Measurements from ENCODE around the gene ETDB. TPM values are rescaled to one million over a fixed set of nuclear protein-coding genes. Genes with fewer than 3 reads are reported as not detected.
"Not testable (repeated sequence)": the region's sequence is repeated elsewhere in the genome, so short reads cannot be mapped to it uniquely, and the experiment has no call there.

ETDB gene
- not detected in 2 replicates for total RNA-seq (2012; rRNA removed)
- not detected in 2 replicates for polyA plus RNA-seq (2012; rRNA removed)
- polyA plus RNA-seq (2012; cell fraction: cytosol; rRNA removed): not detected in 2 replicates
- polyA plus RNA-seq (2012; cell fraction: nucleus; rRNA removed; ENCODE audit: low replicate concordance): not detected in 2 replicates
- not detected for Bru-seq, nascent RNA
- not detected for BruChase-seq, experiment 1, labeled RNA remaining after a 6-hour chase
- not detected for BruChase-seq, experiment 2, labeled RNA remaining after a 2-hour chase
- long read RNA-seq: 0 reads

DNA sequence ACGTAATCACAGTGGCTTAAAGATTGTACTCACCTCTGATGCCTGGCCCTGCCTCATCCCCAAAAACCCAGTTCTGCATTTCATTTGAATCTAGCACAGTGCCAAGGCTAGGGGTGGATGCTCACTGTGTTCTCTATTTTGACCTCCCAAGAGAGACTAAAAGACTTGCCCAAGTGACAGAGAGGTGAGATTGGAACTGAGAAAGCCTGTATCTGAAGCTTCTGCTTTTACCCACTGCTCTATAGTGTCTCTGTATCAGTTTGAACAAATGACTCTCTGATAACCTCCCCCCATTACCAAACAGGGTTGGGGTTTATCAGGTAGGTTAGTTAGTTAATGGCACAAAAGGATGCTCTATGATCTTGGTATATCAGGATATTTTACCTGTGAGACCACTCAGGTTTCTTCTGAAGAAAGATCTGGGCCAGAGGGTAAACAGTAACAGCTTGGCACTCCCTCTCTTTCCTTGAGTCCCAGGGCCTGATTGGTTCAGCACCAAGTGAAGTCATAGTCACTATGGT, at the start of gene ETDB:
ETDB (minus strand) TSS at position 471 of the 521 bp plus-strand sequence. CDS start 1,265 bp downstream, outside the sequence.
- POLR2A ChIA-PET (ENCODE audit: unreplicated experiment); H3K9me1 ChIP-seq (ENCODE audit: insufficient read depth, low read length); H2AFZ ChIP-seq (replicated peaks; ENCODE audit: low read length, poor library complexity); H2BK120ac ChIP-seq (ENCODE audit: low read depth, low read length); dilution Hi-C loops (cut with HindIII; ENCODE audit: low sequenced_read_pairs, unreplicated experiment); H3K56ac ChIP-seq (ENCODE audit: extremely low read depth, insufficient read depth, low read length); H2BK15ac ChIP-seq (ENCODE audit: low read depth, low read length); ATAC-seq (ENCODE audit: low read depth); H4K8ac ChIP-seq (ENCODE audit: low read depth in 2 of 2, low read length in 2 of 2); H2AK9ac ChIP-seq (replicated peaks; ENCODE audit: low read depth, low read length, poor library complexity); H2BK5ac ChIP-seq (ENCODE audit: low read depth, low read length, poor library complexity, severe bottlenecking); H3K79me1 ChIP-seq (ENCODE audit: low read depth in 1 of 2, low read length in 2 of 2); H2BK20ac ChIP-seq (ENCODE audit: low read depth, low read length); H3K27ac ChIP-seq (ENCODE audit: insufficient read depth, low read length); CTCF ChIA-PET; H4K91ac ChIP-seq (ENCODE audit: insufficient read depth, low read depth, low read length); in situ Hi-C loops (cut with MboI; ENCODE audit: low sequenced_read_pairs); H3K36me3 ChIP-seq (ENCODE audit: control insufficient read depth, insufficient read depth, low read length); H3K9me3 ChIP-seq (ENCODE audit: control insufficient read depth, insufficient read depth, low read length); H2AK5ac ChIP-seq (ENCODE audit: low read depth, low read length); intact Hi-C loops (cut with micrococcal nuclease); BruUV-seq (replicated peaks); H4K20me1 ChIP-seq (ENCODE audit: insufficient read depth, low read length); H3K4me1 ChIP-seq (ENCODE audit: control insufficient read depth, insufficient read depth, low read length); DNase-seq; H3K23ac ChIP-seq (ENCODE audit: low read depth, low read length); H3K4ac ChIP-seq (ENCODE audit: low read depth, low read length); H3K27me3 ChIP-seq (ENCODE audit: control insufficient read depth, insufficient read depth, low read length); H3K4me2 ChIP-seq (ENCODE audit: low read depth, low read length); H3K4me3 ChIP-seq (ENCODE audit: insufficient read depth, low read depth, low read length); H3K14ac ChIP-seq (replicated peaks; ENCODE audit: low read depth, low read length); H3K9ac ChIP-seq (ENCODE audit: low read depth, low read length); H3K18ac ChIP-seq (ENCODE audit: low read depth, low read length); H4K5ac ChIP-seq (ENCODE audit: low read depth, low read length): not testable (repeated sequence)
- WGBS, 2 experiments (ENCODE audit: extremely low coverage in 2 of 2, insufficient read length in 1 of 2): no CpG with 5 or more reads among the region's 1 CpG

GRCh38 chrX:135169534-135169933, 49.2 kb upstream of the ETDB start:
- H2AK9ac ChIP-seq (replicated peaks; ENCODE audit: low read depth, low read length, poor library complexity); POLR2A ChIA-PET (ENCODE audit: unreplicated experiment); H3K27ac ChIP-seq (ENCODE audit: insufficient read depth, low read length); H3K14ac ChIP-seq (replicated peaks; ENCODE audit: low read depth, low read length); H2BK120ac ChIP-seq (ENCODE audit: low read depth, low read length); CTCF ChIA-PET; DNase-seq; H2AK5ac ChIP-seq (ENCODE audit: low read depth, low read length); H3K36me3 ChIP-seq (ENCODE audit: control insufficient read depth, insufficient read depth, low read length); H2BK20ac ChIP-seq (ENCODE audit: low read depth, low read length); H2BK5ac ChIP-seq (ENCODE audit: low read depth, low read length, poor library complexity, severe bottlenecking); H4K91ac ChIP-seq (ENCODE audit: insufficient read depth, low read depth, low read length); ATAC-seq (ENCODE audit: low read depth); H3K4me2 ChIP-seq (ENCODE audit: low read depth, low read length); H3K23ac ChIP-seq (ENCODE audit: low read depth, low read length); H2AFZ ChIP-seq (replicated peaks; ENCODE audit: low read length, poor library complexity); H3K9me3 ChIP-seq (ENCODE audit: control insufficient read depth, insufficient read depth, low read length); H4K20me1 ChIP-seq (ENCODE audit: insufficient read depth, low read length); H3K4me3 ChIP-seq (ENCODE audit: insufficient read depth, low read depth, low read length); H3K9ac ChIP-seq (ENCODE audit: low read depth, low read length); BruUV-seq (replicated peaks); H3K56ac ChIP-seq (ENCODE audit: extremely low read depth, insufficient read depth, low read length); H3K18ac ChIP-seq (ENCODE audit: low read depth, low read length); H3K79me1 ChIP-seq (ENCODE audit: low read depth in 1 of 2, low read length in 2 of 2); H4K5ac ChIP-seq (ENCODE audit: low read depth, low read length); H4K8ac ChIP-seq (ENCODE audit: low read depth in 2 of 2, low read length in 2 of 2); H3K4me1 ChIP-seq (ENCODE audit: control insufficient read depth, insufficient read depth, low read length); intact Hi-C loops (cut with micrococcal nuclease); in situ Hi-C loops (cut with MboI; ENCODE audit: low sequenced_read_pairs); H3K4ac ChIP-seq (ENCODE audit: low read depth, low read length); H3K27me3 ChIP-seq (ENCODE audit: control insufficient read depth, insufficient read depth, low read length); dilution Hi-C loops (cut with HindIII; ENCODE audit: low sequenced_read_pairs, unreplicated experiment); H3K9me1 ChIP-seq (ENCODE audit: insufficient read depth, low read length); H2BK15ac ChIP-seq (ENCODE audit: low read depth, low read length): not testable (repeated sequence)
- 20% methylated on average over 1 of the region's 3 CpGs; no CpG with 5 or more reads in 1 of the 2 experiments for WGBS, 2 experiments (ENCODE audit: extremely low coverage in 2 of 2, insufficient read length in 1 of 2)

All from IMR-90 (cell line).